WERI-Rb-1 (cell line): ENCODE data around the gene CABP7.

Source experiments
- DNase-seq: peaks from one replicate; pipeline ENCODE4 v3.0.0-alpha.2; 2020
- H3K27ac ChIP-seq: fragments of 250-450 bp; sonication (Bioruptor Pico); 2 replicates; pipeline ENCODE4 v1.5.1; 2020; ENCODE audit warnings: mild to moderate bottlenecking, moderate library complexity
- H3K27me3 ChIP-seq: fragments of 250-450 bp; sonication (Bioruptor Pico); 2 replicates; pipeline ENCODE4 v1.5.1; 2021; ENCODE audit warnings: mild to moderate bottlenecking, low read depth, moderate library complexity; ENCODE audit not compliant: insufficient read depth, severe bottlenecking
- H3K36me3 ChIP-seq: fragments of 250-450 bp; sonication (Bioruptor Pico); 2 replicates; pipeline ENCODE4 v1.5.1; 2020; ENCODE audit warnings: mild to moderate bottlenecking, moderate library complexity
- H3K4me3 ChIP-seq: 2 replicates; pipeline ENCODE4 v1.5.1; 2011; ENCODE audit warnings: low read depth, mild to moderate bottlenecking, control low read depth, low read length
- H3K9me3 ChIP-seq: fragments of 250-450 bp; sonication (Bioruptor Pico); 2 replicates; pipeline ENCODE4 v1.5.1; 2021; ENCODE audit warnings: mild to moderate bottlenecking, moderate library complexity; ENCODE audit not compliant: severe bottlenecking
- CTCF ChIP-seq: IDR thresholded peaks from 2 replicates; pipeline ENCODE4 v1.5.1; 2011; ENCODE audit warnings: low read depth, mild to moderate bottlenecking, control low read depth, inconsistent platforms, low read length

The CABP7 gene

GRCh38 chr22:29738118-29738815 lies 18.5 kb downstream of the CABP7 start:
- no peak overlapping the region for H3K4me3 ChIP-seq
- no peak for DNase-seq
- H3K27me3 ChIP-seq, result no peaks in the 10 kb centered on the region
- TF ChIP-seq CTCF, result no peak
- H3K9me3 ChIP-seq, result no peaks in the 10 kb centered on the region
- H3K27ac ChIP-seq, result no peak overlapping the region
- no peaks in the 10 kb centered on the region; the same call in 1 of the 2 replicates for H3K36me3 ChIP-seq

- H3K36me3 ChIP-seq, result no peaks in the 10 kb centered on the region; the same call in 1 of the 2 replicates
- DNase-seq, result no peak
- H3K9me3 ChIP-seq, result no peaks in the 10 kb centered on the region
- H3K27me3 ChIP-seq, result no peaks in the 10 kb centered on the region
- H3K27ac ChIP-seq, result no peak overlapping the region
- TF ChIP-seq CTCF, result no peak
- no peak overlapping the region for H3K4me3 ChIP-seq
Observed at GRCh38 chr22:29739346-29739875, 19.6 kb downstream of the CABP7 start.

GRCh38 chr22:29740216-29740615 lies 20.4 kb downstream of the CABP7 start:
- DNase-seq, result no peak
- no peak for TF ChIP-seq CTCF
- H3K4me3 ChIP-seq, result no peak overlapping the region
- no peaks in the 10 kb centered on the region; the same call in 1 of the 2 replicates for H3K36me3 ChIP-seq
- no peaks in the 10 kb centered on the region for H3K27me3 ChIP-seq
- H3K27ac ChIP-seq, result no peak overlapping the region
- no peaks in the 10 kb centered on the region for H3K9me3 ChIP-seq

GRCh38 chr22:29741926-29742325 lies 22.1 kb downstream of the CABP7 start:
- Histone ChIP-seq H3K27ac (no peak overlapping the region), H3K27me3 (no peaks in the 10 kb centered on the region), H3K36me3 (peaks cover 2% of the 10 kb centered on the region; the same call in 1 of the 2 replicates), H3K9me3 (no peaks in the 10 kb centered on the region), H3K4me3 (no peak overlapping the region)
- no peak for TF ChIP-seq CTCF
- DNase-seq, result no peak

GRCh38 chr22:29742326-29742725 lies 22.5 kb downstream of the CABP7 start:
- Histone ChIP-seq H3K9me3 (no peaks in the 10 kb centered on the region), H3K27ac (no peak overlapping the region), H3K4me3 (no peak overlapping the region), H3K36me3 (peaks cover 2% of the 10 kb centered on the region; the same call in 1 of the 2 replicates), H3K27me3 (no peaks in the 10 kb centered on the region)
- no peak for DNase-seq
- no peak for TF ChIP-seq CTCF
